Gastrocnemius medialis (tissue), 4 donors: ENCODE data around the gene SAP30BP. TPM values are rescaled to one million over a fixed set of nuclear protein-coding genes. Genes with fewer than 3 reads are reported as not detected.

Source experiments
- ATAC-seq, 2 donors: fragments of 150-250 bp; one replicate each; pipeline ENCODE4 v1.9.1; 2016
- DNase-seq, 2 donors: peaks; one replicate each; pipeline ENCODE4 v3.0.0-alpha.2; 2019
- H3K27ac ChIP-seq, 4 donors: fragments of 200-600 bp; sonication (generic); 1 replicate in 1 of 4; 2 replicates in 3 of 4; pipeline ENCODE4 v1.5.1; 2016 to 2018; ENCODE audit warnings: mild to moderate bottlenecking in 2 of 4, moderate library complexity in 1 of 4
- H3K27me3 ChIP-seq, 3 donors: fragments of 200-600 bp; sonication (generic) in 2 of 3; 1 replicate in 1 of 3; 2 replicates in 2 of 3; pipeline versions ENCODE4 v1.5.1 to v1.6.0; 2016 to 2019; ENCODE audit warnings: mild to moderate bottlenecking in 1 of 3, moderate library complexity in 1 of 3
- H3K36me3 ChIP-seq, 2 donors: fragments of 200-600 bp; sonication (generic) in 1 of 2; one replicate each; pipeline ENCODE4 v1.5.1; 2017 to 2018
- H3K4me1 ChIP-seq, 2 donors: fragments of 200-600 bp; sonication (generic) in 1 of 2; one replicate each; pipeline ENCODE4 v1.5.1; 2016 to 2017; ENCODE audit warnings: mild to moderate bottlenecking in 2 of 2
- H3K4me3 ChIP-seq, 4 donors: fragments of 200-600 bp; sonication (generic) in 3 of 4; 1 replicate in 1 of 4; 2 replicates in 3 of 4; pipeline ENCODE4 v1.5.1; 2016 to 2019; ENCODE audit warnings: mild to moderate bottlenecking in 2 of 4
- H3K9me3 ChIP-seq, 3 donors: fragments of 200-600 bp; sonication (generic) in 2 of 3; 1 replicate in 1 of 3; 2 replicates in 2 of 3; pipeline ENCODE4 v1.5.1; 2016 to 2019
- POLR2A ChIP-seq, 2 donors: fragments of 450-650 bp; IDR thresholded peaks; one replicate each; pipeline ENCODE4 v1.6.1; 2017; ENCODE audit warnings: antibody characterized with exemption in 2 of 2, mild to moderate bottlenecking in 2 of 2, moderate library complexity in 2 of 2
- in situ Hi-C, 4 donors: fragments of 200-750 bp; cut with MboI; loops; one replicate each; pipeline versions ENCODE4 v1.15.0 to v1.8.0; 2017; ENCODE audit warnings: low sequenced_read_pairs in 4 of 4
- intact Hi-C: fragments of 100-400 bp; cut with DNase I; formaldehyde crosslinking; loops from one replicate; pipeline ENCODE4 v1.15.1; 2023; ENCODE audit warnings: low total_unique reads
- total RNA-seq, 4 donors: library from RNA; depleted of rRNA; stranded (reverse); fragments of >200 nt; gene quantifications; one replicate each; pipeline versions ENCODE4 v1.1.0 to v1.2.3, GENCODE V29; 2016
- TF ChIP-seq, protein P1 (sequence below), 5 experiments: fragments of 450-650 bp in 3 of 5; fragments of 200-600 bp in 2 of 5; sonication (generic) in 2 of 5; IDR thresholded peaks in 4 of 5; conservative IDR thresholded peaks in 1 of 5; 1 replicate in 4 of 5; 2 replicates in 1 of 5; pipeline ENCODE4 v1.5.1; 2016 to 2019; ENCODE audit warnings: antibody characterized with exemption in 5 of 5, mild to moderate bottlenecking in 3 of 5, moderate library complexity in 3 of 5

The SAP30BP gene
- total RNA-seq, 4 donors from 2014 or later = 42.0 to 64.0 (median 50.1) TPM

DNA sequence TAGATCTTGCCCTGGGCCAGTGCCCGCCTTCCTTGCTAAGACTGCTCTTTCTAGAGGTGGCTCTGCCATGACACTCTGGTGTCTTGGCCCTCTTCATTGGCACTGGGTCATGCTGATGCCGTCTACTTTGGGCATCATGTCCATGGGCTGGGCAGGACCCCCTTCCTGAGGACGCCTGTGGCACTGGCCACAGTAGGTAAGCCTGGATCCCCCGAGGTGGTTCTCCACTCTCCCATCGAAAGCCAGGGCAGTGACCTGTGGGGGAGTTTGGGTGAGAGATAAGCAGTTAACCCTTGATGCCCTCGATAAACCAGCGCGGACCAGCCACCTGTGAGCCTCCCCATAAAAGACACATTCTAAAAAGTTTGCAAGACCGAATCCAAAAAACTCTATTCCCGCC, 34.1 kb downstream of the SAP30BP start:
- Histone ChIP-seq H3K36me3 (peaks cover 0 to 60% of the 10 kb centered on the region in 2 donors), H3K27ac (peak overlapping the region; percentile 91 to 95 (median 93)), H3K27me3 (no peaks in the 10 kb centered on the region), H3K4me1 (peaks cover 45 to 48% of the 10 kb centered on the region in 2 donors), H3K9me3 (no peaks in the 10 kb centered on the region), H3K4me3 (no peak overlapping the region)
- ATAC-seq (no peak), DNase-seq (no peak)
- no peak for TF ChIP-seq POLR2A (IDR thresholded peaks at IDR 0.05)
- TF ChIP-seq, protein P1, sequence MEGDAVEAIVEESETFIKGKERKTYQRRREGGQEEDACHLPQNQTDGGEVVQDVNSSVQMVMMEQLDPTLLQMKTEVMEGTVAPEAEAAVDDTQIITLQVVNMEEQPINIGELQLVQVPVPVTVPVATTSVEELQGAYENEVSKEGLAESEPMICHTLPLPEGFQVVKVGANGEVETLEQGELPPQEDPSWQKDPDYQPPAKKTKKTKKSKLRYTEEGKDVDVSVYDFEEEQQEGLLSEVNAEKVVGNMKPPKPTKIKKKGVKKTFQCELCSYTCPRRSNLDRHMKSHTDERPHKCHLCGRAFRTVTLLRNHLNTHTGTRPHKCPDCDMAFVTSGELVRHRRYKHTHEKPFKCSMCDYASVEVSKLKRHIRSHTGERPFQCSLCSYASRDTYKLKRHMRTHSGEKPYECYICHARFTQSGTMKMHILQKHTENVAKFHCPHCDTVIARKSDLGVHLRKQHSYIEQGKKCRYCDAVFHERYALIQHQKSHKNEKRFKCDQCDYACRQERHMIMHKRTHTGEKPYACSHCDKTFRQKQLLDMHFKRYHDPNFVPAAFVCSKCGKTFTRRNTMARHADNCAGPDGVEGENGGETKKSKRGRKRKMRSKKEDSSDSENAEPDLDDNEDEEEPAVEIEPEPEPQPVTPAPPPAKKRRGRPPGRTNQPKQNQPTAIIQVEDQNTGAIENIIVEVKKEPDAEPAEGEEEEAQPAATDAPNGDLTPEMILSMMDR (IDR thresholded peaks at IDR 0.05 in 4 of 5, conservative IDR thresholded peaks at IDR 0.05 in 1 of 5) = no peak
- in situ Hi-C loops (no loop called here), intact Hi-C loops (no loop called here)

DNA sequence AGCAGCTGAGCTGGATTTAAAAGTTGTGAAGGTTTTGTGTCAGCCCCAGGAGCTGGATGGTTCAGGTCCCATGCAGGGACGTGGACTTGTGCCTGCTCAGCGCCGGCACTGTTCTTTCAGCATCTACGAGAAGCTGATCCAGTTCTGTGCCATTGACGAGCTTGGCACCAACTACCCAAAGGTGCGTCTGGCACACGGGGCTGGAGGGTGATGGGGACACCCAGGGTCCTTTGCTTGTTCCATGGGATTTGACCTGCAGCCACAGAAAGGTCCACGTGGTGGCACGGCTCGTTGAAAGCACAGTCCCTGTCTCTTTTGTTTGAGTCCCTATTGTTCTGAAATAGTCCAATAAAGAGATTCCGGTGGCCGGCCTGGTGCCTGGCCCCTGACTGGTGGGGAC, 36.1 kb downstream of the SAP30BP start:
- no peak overlapping the region for H3K27ac ChIP-seq
- H3K36me3 ChIP-seq = peaks cover 0 to 79% of the 10 kb centered on the region in 2 donors
- H3K4me3 ChIP-seq = no peak overlapping the region

GRCh38 chr17:75703591-75703990, 36.5 kb downstream of the SAP30BP start:
- no peak for TF ChIP-seq POLR2A (IDR thresholded peaks at IDR 0.05)
- TF ChIP-seq, protein P1 (IDR thresholded peaks at IDR 0.05 in 4 of 5, conservative IDR thresholded peaks at IDR 0.05 in 1 of 5) = no peak
- intact Hi-C loops = no loop called here
- Histone ChIP-seq H3K9me3 (no peaks in the 10 kb centered on the region), H3K4me3 (no peak overlapping the region), H3K36me3 (peaks cover 0 to 83% of the 10 kb centered on the region in 2 donors), H3K27ac (no peak overlapping the region), H3K4me1 (peaks cover 24 to 27% of the 10 kb centered on the region in 2 donors), H3K27me3 (no peaks in the 10 kb centered on the region)
- ATAC-seq = no peak
- in situ Hi-C loops = no loop called here
- no peak for DNase-seq

More for the DNA sequence above, 36.1 kb downstream of the SAP30BP start:
- H3K9me3 ChIP-seq = no peaks in the 10 kb centered on the region
- no peak for DNase-seq
- H3K27me3 ChIP-seq = no peaks in the 10 kb centered on the region
- ATAC-seq = no peak
- TF ChIP-seq, protein P1 (IDR thresholded peaks at IDR 0.05 in 4 of 5, conservative IDR thresholded peaks at IDR 0.05 in 1 of 5) = no peak
- no peak for TF ChIP-seq POLR2A (IDR thresholded peaks at IDR 0.05)
- in situ Hi-C loops = no loop called here
- H3K4me1 ChIP-seq = peaks cover 26 to 29% of the 10 kb centered on the region in 2 donors
- intact Hi-C loops = no loop called here

GRCh38 chr17:75704963-75705875, 38.1 kb downstream of the SAP30BP start:
- in situ Hi-C loops (no loop called here), intact Hi-C loops (no loop called here)
- TF ChIP-seq POLR2A (IDR thresholded peaks at IDR 0.05) = no peak
- TF ChIP-seq, protein P1 (IDR thresholded peaks at IDR 0.05 in 4 of 5, conservative IDR thresholded peaks at IDR 0.05 in 1 of 5) = no peak
- H3K9me3 ChIP-seq = no peaks in the 10 kb centered on the region
- H3K27ac ChIP-seq = no peak overlapping the region
- H3K36me3 ChIP-seq = peaks cover 0 to 83% of the 10 kb centered on the region in 2 donors
- ATAC-seq = no peak
- peaks cover 12 to 13% of the 10 kb centered on the region in 2 donors for H3K4me1 ChIP-seq
- DNase-seq = no peak
- no peak overlapping the region for H3K4me3 ChIP-seq
- H3K27me3 ChIP-seq = no peaks in the 10 kb centered on the region
